HS-5 (cell line): Measurements from ENCODE around the gene ADAMTS13.
"Not testable (repeated sequence)": the region's sequence is repeated elsewhere in the genome, so short reads cannot be mapped to it uniquely, and the experiment has no call there.

Experiments
- DNase-seq: peaks from one replicate; pipeline ENCODE4 v3.0.0-alpha.2; 2012; ENCODE audit warnings: low read depth

Gene ADAMTS13

DNA sequence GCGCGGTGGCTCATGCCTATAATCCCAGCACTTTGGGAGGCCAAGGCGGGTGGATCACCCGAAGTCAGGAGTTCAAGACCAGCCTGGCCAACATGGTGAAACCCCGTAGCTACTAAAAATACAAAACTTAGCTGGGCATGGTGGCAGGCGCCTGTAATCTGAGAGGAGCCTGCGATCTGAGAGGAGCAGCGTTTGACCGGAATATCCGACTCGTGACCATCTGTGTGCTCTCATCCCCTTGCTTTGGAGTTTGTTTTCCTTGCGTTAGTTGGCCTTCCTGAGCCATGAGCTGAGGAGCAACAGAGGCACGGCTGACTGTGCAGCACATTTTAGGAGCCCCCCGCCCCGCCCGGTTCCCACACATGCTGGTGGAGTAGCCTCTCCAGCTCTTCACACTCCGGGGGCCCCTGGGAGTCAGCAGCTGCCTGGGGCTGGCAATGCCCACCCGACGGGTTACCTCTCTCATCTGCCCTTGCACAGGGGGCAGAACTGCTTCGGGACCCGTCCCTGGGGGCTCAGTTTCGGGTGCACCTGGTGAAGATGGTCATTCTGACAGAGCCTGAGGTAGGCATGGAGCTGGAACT lies 3.0 kb downstream of the ADAMTS13 start:
- no peak for DNase-seq

GRCh38 chr9:133426011-133426410 lies 3.8 kb downstream of the ADAMTS13 start:
- no peak for DNase-seq

- DNase-seq = no peak
These were observed 5.6 kb downstream of the ADAMTS13 start for GRCh38 chr9:133427658-133428348.

GRCh38 chr9:133428617-133429101 lies 6.5 kb downstream of the ADAMTS13 start:
- no peak for DNase-seq

- no peak for DNase-seq
These were observed 7.0 kb downstream of the ADAMTS13 start for GRCh38 chr9:133429214-133429613.

- DNase-seq = no peak
These were observed 7.5 kb downstream of the ADAMTS13 start for GRCh38 chr9:133429641-133430161.

DNA sequence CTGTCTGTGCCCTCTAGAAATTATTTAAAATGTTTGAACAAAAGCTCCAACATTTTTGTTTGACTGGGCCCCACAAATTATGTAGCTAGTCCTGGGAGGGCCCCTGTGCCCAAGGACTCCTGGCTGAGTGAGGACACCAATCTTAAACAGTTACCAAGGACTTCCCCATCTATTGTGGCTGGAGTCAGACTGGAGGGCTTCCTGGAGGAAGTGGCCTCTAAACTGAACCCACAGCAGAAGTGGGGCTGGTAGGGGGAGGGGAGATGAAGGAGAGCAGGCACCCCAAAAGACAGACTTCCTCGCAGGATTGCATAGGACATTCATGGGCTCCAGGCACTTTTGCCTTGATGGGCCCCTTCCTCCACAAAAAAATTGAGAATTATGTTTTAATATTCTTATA lies 8.1 kb downstream of the ADAMTS13 start:
- no peak for DNase-seq

DNA sequence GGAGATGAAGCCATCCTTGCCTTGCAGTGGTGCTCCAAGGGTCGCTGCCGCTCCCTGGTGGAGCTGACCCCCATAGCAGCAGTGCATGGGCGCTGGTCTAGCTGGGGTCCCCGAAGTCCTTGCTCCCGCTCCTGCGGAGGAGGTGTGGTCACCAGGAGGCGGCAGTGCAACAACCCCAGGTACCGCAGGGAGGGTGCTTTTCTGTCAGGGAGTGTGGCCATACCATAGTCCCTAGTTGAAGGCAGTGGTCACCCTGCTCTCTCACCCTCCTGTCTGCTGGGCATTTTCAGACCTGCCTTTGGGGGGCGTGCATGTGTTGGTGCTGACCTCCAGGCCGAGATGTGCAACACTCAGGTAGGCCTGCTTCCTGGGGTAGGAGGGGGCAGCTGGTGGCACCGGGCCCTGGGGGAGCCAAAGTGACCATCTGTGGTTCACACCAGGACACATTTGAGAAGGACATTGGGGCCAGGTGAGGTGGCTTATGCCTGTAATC lies 11.2 kb downstream of the ADAMTS13 start:
- DNase-seq = no peak

GRCh38 chr9:133436681-133437080 lies 14.5 kb downstream of the ADAMTS13 start:
- DNase-seq = no peak

- no peak for DNase-seq
These were observed 15.8 kb downstream of the ADAMTS13 start for GRCh38 chr9:133437753-133438531.

- DNase-seq = no peak
These were observed 17.2 kb downstream of the ADAMTS13 start for GRCh38 chr9:133439337-133439736.

- no peak for DNase-seq
These were observed 18.7 kb downstream of the ADAMTS13 start for GRCh38 chr9:133440874-133441273.

DNA sequence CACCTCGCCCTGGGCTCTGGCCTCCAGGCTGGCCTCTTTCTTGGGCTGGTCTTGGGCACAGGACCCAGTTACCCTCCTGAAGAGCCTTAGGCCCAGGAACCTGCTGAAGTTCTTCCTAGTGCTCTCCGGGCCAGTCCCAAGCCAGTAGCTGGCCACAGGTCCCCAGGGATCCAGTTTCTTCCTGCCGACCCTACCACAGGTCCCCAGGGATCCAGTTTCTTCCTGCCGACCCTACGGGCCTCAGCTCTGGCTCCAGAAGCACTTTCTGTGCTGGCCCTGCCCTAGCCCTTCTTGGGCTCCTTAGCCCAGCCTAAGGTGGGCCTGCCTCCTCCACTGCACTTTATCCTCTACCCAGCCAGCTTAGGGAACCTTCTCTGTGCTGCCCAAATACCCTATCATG lies 19.4 kb downstream of the ADAMTS13 start:
- no peak for DNase-seq

- no peak for DNase-seq
These were observed 21.1 kb downstream of the ADAMTS13 start for GRCh38 chr9:133443248-133443647.

GRCh38 chr9:133443982-133444381 lies 21.8 kb downstream of the ADAMTS13 start:
- DNase-seq = no peak

DNA sequence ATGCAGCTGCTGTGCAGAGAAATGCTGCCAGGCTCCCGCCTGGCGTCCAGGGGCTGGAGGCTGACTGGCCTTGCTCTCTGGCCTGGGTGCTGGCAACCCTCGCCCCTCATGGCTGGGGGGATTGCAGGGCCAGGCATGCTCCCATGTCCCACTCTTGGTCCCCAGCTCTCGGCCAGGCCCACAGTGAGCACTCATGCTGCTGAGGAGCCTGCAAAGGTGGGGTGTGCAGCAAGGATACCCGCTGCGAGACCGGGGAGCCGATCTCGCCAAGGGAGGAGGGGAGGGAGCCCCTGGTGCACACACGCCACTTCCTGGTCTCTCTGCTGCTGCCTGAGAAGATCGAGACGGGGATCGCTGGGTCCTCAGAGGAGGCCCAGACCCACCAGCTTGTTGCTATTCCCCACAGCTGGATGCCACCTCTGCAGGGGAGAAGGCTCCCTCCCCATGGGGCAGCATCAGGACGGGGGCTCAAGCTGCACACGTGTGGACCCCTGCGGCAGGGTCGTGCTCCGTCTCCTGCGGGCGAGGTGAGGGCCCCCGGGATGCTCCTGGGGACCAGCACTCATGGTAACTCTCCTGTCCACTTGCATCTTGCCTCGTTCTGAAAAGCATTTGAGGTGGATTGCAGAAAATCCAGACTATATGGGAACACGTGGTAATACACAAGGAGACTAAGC lies 23.3 kb downstream of the ADAMTS13 start:
- DNase-seq = no peak

- DNase-seq = no peak
These were observed 26.4 kb downstream of the ADAMTS13 start for GRCh38 chr9:133448487-133448972.

- no peak for DNase-seq
These were observed 27.6 kb downstream of the ADAMTS13 start for GRCh38 chr9:133449760-133450159.

DNA sequence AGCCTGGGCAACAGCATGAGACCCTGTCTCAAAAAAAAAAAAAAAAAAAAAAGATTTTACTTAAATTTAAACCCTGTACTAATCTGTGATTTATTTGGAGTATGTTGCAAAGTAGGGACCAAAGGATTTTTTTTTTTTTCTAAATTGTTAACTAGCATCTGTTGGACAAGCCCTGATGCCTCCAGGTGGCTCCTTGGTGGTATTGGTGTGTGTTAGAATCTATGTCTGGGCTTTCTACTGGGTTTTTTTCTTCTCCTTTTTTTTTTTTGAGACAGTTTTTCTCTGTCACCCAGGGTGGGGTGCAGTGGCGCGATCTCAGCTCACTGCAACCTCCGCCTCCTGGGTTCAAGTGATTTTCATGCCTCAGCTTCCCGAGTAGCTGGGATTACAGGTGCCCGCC lies 29.7 kb downstream of the ADAMTS13 start:
- DNase-seq = not testable (repeated sequence)

DNA sequence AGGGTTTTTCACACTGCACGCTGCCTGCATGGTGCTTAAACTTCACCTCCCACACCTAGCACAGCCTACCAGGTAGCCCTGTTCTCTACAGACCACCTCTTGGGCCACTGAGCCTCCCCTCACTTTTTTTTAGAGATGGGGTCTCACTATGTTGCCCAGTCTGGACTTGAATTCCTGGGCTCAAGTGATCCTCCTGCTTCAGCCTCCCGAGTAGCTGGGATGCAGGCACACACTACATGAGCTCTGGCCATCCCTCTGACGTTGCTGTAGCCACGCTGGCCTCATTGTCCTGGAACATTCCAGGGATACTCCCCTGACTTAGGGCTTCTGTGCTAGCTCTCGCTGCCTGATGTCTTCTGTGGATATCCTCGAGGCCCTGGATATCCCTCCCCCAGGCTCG lies 30.4 kb downstream of the ADAMTS13 start:
- DNase-seq = no peak

DNA sequence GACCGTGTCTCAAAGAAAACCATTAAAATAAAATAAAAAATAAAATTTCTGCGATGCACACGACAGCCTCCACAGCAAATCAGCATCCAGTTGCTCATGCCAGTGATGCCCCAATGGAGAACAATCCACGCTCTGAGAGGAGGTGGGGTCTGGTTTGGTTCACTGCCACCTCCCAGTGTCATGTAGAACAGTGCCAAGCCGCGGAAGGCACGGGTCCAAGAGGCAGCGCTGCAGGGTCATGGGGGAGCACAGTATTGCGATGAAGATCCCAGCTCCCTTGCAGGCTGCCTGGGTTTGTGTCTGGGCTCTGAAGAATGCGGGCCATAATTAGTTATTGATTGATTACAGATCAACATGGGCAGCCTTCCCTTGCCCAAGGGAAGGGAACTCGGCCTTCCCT lies 31.5 kb downstream of the ADAMTS13 start:
- DNase-seq = no peak

DNA sequence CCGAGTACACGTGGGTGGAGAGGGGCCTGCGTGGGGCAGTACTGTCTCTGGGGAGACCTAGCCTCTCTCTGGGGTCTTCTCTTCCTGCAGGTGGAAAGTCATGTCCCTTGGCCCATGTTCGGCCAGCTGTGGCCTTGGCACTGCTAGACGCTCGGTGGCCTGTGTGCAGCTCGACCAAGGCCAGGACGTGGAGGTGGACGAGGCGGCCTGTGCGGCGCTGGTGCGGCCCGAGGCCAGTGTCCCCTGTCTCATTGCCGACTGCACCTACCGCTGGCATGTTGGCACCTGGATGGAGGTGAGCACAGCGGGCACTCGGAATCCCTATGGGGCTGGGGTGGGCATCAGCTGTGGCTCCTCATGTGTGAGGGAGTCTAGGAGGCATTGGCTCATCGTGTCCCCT lies 32.2 kb downstream of the ADAMTS13 start:
- DNase-seq = no peak
